Gastroesophageal sphincter (tissue), 3 donors: ENCODE results near the gene MICAL3.

ENCODE experiments used
- CTCF ChIP-seq, 4 experiments: fragments of 200-600 bp in 2 of 4; fragments of 450-650 bp in 2 of 4; sonication (generic) in 1 of 4; IDR thresholded peaks; one replicate each; pipeline ENCODE4 v1.5.1; 2017 to 2019; ENCODE audit warnings: antibody characterized with exemption in 4 of 4, mild to moderate bottlenecking in 2 of 4, moderate library complexity in 2 of 4
- EP300 ChIP-seq: sonication (generic); formaldehyde crosslinking; IDR thresholded peaks from one replicate; pipeline ENCODE4 v1.6.1; 2017; ENCODE audit warnings: antibody characterized with exemption, mild to moderate bottlenecking
- POLR2A ChIP-seq, 2 donors: fragments of 450-650 bp; IDR thresholded peaks; one replicate each; pipeline ENCODE4 v1.6.1; 2017; ENCODE audit warnings: antibody characterized with exemption in 2 of 2, mild to moderate bottlenecking in 2 of 2, moderate library complexity in 1 of 2
- POLR2AphosphoS5 ChIP-seq: sonication (generic); formaldehyde crosslinking; IDR thresholded peaks from one replicate; pipeline ENCODE4 v1.6.1; 2017; ENCODE audit warnings: antibody characterized with exemption

- TF ChIP-seq EP300 (no peak), POLR2A (IDR thresholded peaks at IDR 0.05) (no peak), CTCF (IDR thresholded peaks at IDR 0.05) (no peak), POLR2AphosphoS5 (no peak)
These were observed 180.2 kb downstream of the MICAL3 start for GRCh38 chr22:17844150-17844549.
